HG03045 (cell line): ENCODE measurements around the gene FLYWCH2.
"Not testable (repeated sequence)": the region's sequence is repeated elsewhere in the genome, so short reads cannot be mapped to it uniquely, and the experiment has no call there.

Source experiments
- ATAC-seq: cut with Tn5 transposase; IDR thresholded peaks from one replicate; pipeline ENCODE4 v1.9.1; 2021; ENCODE audit warnings: mild to moderate bottlenecking, moderate library complexity; ENCODE audit not compliant: unreplicated experiment

FLYWCH2 gene

GRCh38 chr16:2881783-2882649 lies 999 bp upstream of the FLYWCH2 start:
- ATAC-seq = peak; percentile 7

GRCh38 chr16:2883458-2883908 lies 468 bp downstream of the FLYWCH2 start:
- ATAC-seq = no peak

GRCh38 chr16:2884041-2884451 lies 1.0 kb downstream of the FLYWCH2 start:
- no peak for ATAC-seq

GRCh38 chr16:2894231-2894630 lies 11.2 kb downstream of the FLYWCH2 start:
- ATAC-seq = no peak

- ATAC-seq = no peak
Observed at GRCh38 chr16:2895813-2896212, 12.8 kb downstream of the FLYWCH2 start.

- ATAC-seq = no peak
Observed at GRCh38 chr16:2896480-2897010, 13.5 kb downstream of the FLYWCH2 start.

- ATAC-seq = no peak
Observed at GRCh38 chr16:2897110-2897509, 14.1 kb downstream of the FLYWCH2 start.

GRCh38 chr16:2898831-2899563 lies 16.0 kb downstream of the FLYWCH2 start:
- ATAC-seq = no peak

GRCh38 chr16:2899564-2900072 lies 16.6 kb downstream of the FLYWCH2 start:
- ATAC-seq = no peak

- no peak for ATAC-seq
Observed at GRCh38 chr16:2900526-2901075, 17.6 kb downstream of the FLYWCH2 start.

GRCh38 chr16:2902337-2903130 lies 19.5 kb downstream of the FLYWCH2 start:
- ATAC-seq = no peak

GRCh38 chr16:2904100-2904921 lies 21.3 kb downstream of the FLYWCH2 start:
- ATAC-seq = peak; percentile 41

GRCh38 chr16:2904922-2905240 lies 21.9 kb downstream of the FLYWCH2 start:
- peak; percentile 15 for ATAC-seq

GRCh38 chr16:2905241-2905987 lies 22.4 kb downstream of the FLYWCH2 start:
- ATAC-seq = peak; percentile 70

- ATAC-seq = no peak
Observed at GRCh38 chr16:2905988-2906387, 23.0 kb downstream of the FLYWCH2 start.

- ATAC-seq = not testable (repeated sequence)
Observed at GRCh38 chr16:2907084-2907753, 24.2 kb downstream of the FLYWCH2 start.

GRCh38 chr16:2910441-2910969 lies 27.5 kb downstream of the FLYWCH2 start:
- ATAC-seq = no peak
